Prostate gland (tissue), 2 donors: Measurements from ENCODE around the gene ABLIM3.

Experiments used
- CTCF ChIP-seq, 4 experiments: fragments of 200-600 bp in 2 of 4; fragments of 450-650 bp in 2 of 4; sonication (generic) in 2 of 4; IDR thresholded peaks; 1 replicate in 3 of 4; 2 replicates in 1 of 4; pipeline ENCODE4 v1.5.1; 2016 to 2019; ENCODE audit warnings: antibody characterized with exemption in 4 of 4, mild to moderate bottlenecking in 2 of 4, moderate library complexity in 2 of 4
- POLR2A ChIP-seq: fragments of 450-650 bp; IDR thresholded peaks from one replicate; pipeline ENCODE4 v1.6.1; 2016; ENCODE audit warnings: antibody characterized with exemption, mild to moderate bottlenecking
- POLR2AphosphoS5 ChIP-seq: sonication (generic); formaldehyde crosslinking; IDR thresholded peaks from one replicate; pipeline ENCODE4 v1.6.1; 2017; ENCODE audit warnings: antibody characterized with exemption

GRCh38 chr5:149203921-149204441 is 62.7 kb downstream of the ABLIM3 start:
- TF ChIP-seq CTCF (IDR thresholded peaks at IDR 0.05) (no peak), POLR2A (no peak), POLR2AphosphoS5 (no peak)
